B cell (primary cell): ENCODE results near the gene DNAJB12. TPM values are rescaled to one million over a fixed set of nuclear protein-coding genes. Genes with fewer than 3 reads are reported as not detected.

ENCODE experiments used
- ATAC-seq: fragments of 200-7000 bp; cut with Tn5 transposase; one replicate; pipeline ENCODE4 v1.10.0; 2021; ENCODE audit warnings: low read depth, mild to moderate bottlenecking, moderate number of reproducible peaks, moderate library complexity
- CTCF ChIA-PET: fragments of 350-600 bp; sonication (Branson Sonifier 250); formaldehyde crosslinking; loops from one replicate; lab custom pipeline; 2021; ENCODE audit warnings: antibody characterized with exemption, inconsistent platforms; lab: Charles Lee
- POLR2A ChIA-PET: fragments of 350-600 bp; sonication (Branson Sonifier 250); formaldehyde crosslinking; loops from one replicate; lab custom pipeline; 2021; ENCODE audit warnings: antibody characterized with exemption; lab: Charles Lee
- DNase-seq: peaks from one replicate; pipeline ENCODE4 v3.0.0; 2013
- H2AFZ ChIP-seq: 2 replicates; pipeline ENCODE4 v1.6.1; 2012; ENCODE audit warnings: mild to moderate bottlenecking, low read depth, low read length; ENCODE audit not compliant: insufficient read depth, poor library complexity, severe bottlenecking
- H3K27ac ChIP-seq, 2 donors: 1 replicate in 1 of 2; 2 replicates in 1 of 2; pipeline ENCODE4 v1.5.1; 2012 to 2013; ENCODE audit warnings: low read length in 2 of 2, mild to moderate bottlenecking in 2 of 2, moderate library complexity in 1 of 2
- H3K27me3 ChIP-seq, 4 experiments: fragments of 200-600 bp in 1 of 4; sonication (generic) in 1 of 4; replicated peaks in 1 of 4; 1 replicate in 2 of 4; 2 replicates in 2 of 4; pipeline versions ENCODE4 v1.6.1 to v1.7.0; 2013 to 2016; ENCODE audit warnings: low read length in 3 of 4, mild to moderate bottlenecking in 2 of 4, mixed read lengths in 1 of 4, moderate library complexity in 1 of 4; ENCODE audit not compliant: insufficient read depth in 4 of 4, control insufficient read depth in 3 of 4; ENCODE audit errors: control extremely low read depth in 1 of 4
- H3K36me3 ChIP-seq, 2 experiments: replicated peaks in 1 of 2; 1 replicate in 1 of 2; 2 replicates in 1 of 2; pipeline versions ENCODE4 v1.6.1 to v1.7.1; 2013; ENCODE audit warnings: low read length in 1 of 2; ENCODE audit not compliant: insufficient read depth in 2 of 2, control insufficient read depth in 1 of 2; ENCODE audit errors: control extremely low read depth in 1 of 2, extremely low read depth in 1 of 2
- H3K4me1 ChIP-seq, 2 donors: fragments of 200-600 bp in 1 of 2; sonication (generic) in 1 of 2; 1 replicate in 1 of 2; 2 replicates in 1 of 2; pipeline versions ENCODE4 v1.5.1 to v1.6.1; 2013 to 2017; ENCODE audit warnings: low read length in 2 of 2; ENCODE audit not compliant: control insufficient read depth in 2 of 2, insufficient read depth in 2 of 2
- H3K4me2 ChIP-seq: replicated peaks from 2 replicates; pipeline ENCODE3; 2012; ENCODE audit warnings: mild to moderate bottlenecking, low read depth, low read length; ENCODE audit not compliant: poor library complexity, severe bottlenecking
- H3K4me3 ChIP-seq, 5 experiments: fragments of 200-600 bp in 1 of 5; sonication (generic) in 1 of 5; 1 replicate in 3 of 5; 2 replicates in 2 of 5; pipeline versions ENCODE4 v1.5.1 to v1.7.0; 2011 to 2016; ENCODE audit warnings: low read length in 4 of 5, mild to moderate bottlenecking in 4 of 5, low read depth in 2 of 5, control low read depth in 1 of 5, moderate library complexity in 1 of 5; ENCODE audit not compliant: insufficient read depth in 1 of 5; ENCODE audit errors: control extremely low read depth in 1 of 5, extremely low read depth in 1 of 5
- H3K79me2 ChIP-seq: fragments of 200-600 bp; sonication (generic); one replicate; pipeline ENCODE4 v1.6.0; 2016; ENCODE audit warnings: low read length; ENCODE audit not compliant: control insufficient read depth, insufficient read depth
- H3K9ac ChIP-seq: fragments of 200-600 bp; sonication (generic); 2 replicates; pipeline ENCODE4 v1.6.1; 2017; ENCODE audit warnings: mild to moderate bottlenecking, low read length, moderate library complexity
- H3K9me3 ChIP-seq, 3 donors: one replicate each; pipeline versions ENCODE4 v1.6.1 to v1.7.1; 2013; ENCODE audit warnings: low read length in 2 of 3; ENCODE audit not compliant: control insufficient read depth in 2 of 3, insufficient read depth in 1 of 3; ENCODE audit errors: control extremely low read depth in 1 of 3
- H4K20me1 ChIP-seq: 2 replicates; pipeline ENCODE4 v1.6.0; 2012; ENCODE audit warnings: mild to moderate bottlenecking, low read length; ENCODE audit not compliant: insufficient read depth, control insufficient read depth, poor library complexity, severe bottlenecking
- H3K27ac Mint-ChIP-seq: one replicate; pipeline ENCODE4 v1.8.0; 2021; ENCODE audit warnings: mixed read lengths
- H3K27me3 Mint-ChIP-seq: one replicate; pipeline ENCODE4 v1.8.0; 2021; ENCODE audit warnings: mixed read lengths
- H3K4me1 Mint-ChIP-seq: one replicate; pipeline ENCODE4 v1.8.0; 2021; ENCODE audit warnings: mixed read lengths
- H3K4me3 Mint-ChIP-seq: one replicate; pipeline ENCODE4 v1.8.0; 2021; ENCODE audit warnings: mixed read lengths
- H3K9me3 Mint-ChIP-seq: one replicate; pipeline ENCODE4 v1.8.0; 2022; ENCODE audit warnings: mixed read lengths; ENCODE audit not compliant: insufficient read depth
- EZH2 ChIP-seq: IDR thresholded peaks from 2 replicates; pipeline ENCODE4 v1.6.1; 2012; ENCODE audit warnings: borderline replicate concordance, low read depth, mild to moderate bottlenecking, moderate library complexity, low read length; ENCODE audit not compliant: insufficient read depth, poor library complexity, severe bottlenecking
- WGBS: methylation state at CpG from one replicate; pipeline ENCODE4 v1.1.5; 2013; ENCODE audit warnings: missing lambda C conversion rate; ENCODE audit not compliant: insufficient coverage; 5-methylcytosine and 5-hydroxymethylcytosine counted together
- intact Hi-C: fragments of 100-400 bp; cut with micrococcal nuclease; formaldehyde crosslinking; loops from one replicate; pipeline ENCODE4 v1.10.0; 2022
- polyA plus RNA-seq: library from polyadenylated mRNA; depleted of rRNA; stranded (reverse); fragments of >200 nt; gene quantifications from 2 replicates; pipeline ENCODE4 v1.2.3, GENCODE V29; 2012
- total RNA-seq, 2 donors: library from RNA; stranded (reverse); fragments of 120-200 nt in 1 of 2; gene quantifications; 1 replicate in 1 of 2; 2 replicates in 1 of 2; pipeline versions ENCODE4 v1.2.3 to v1.2.4, GENCODE V29; 2013 to 2022
- TF ChIP-seq, protein P1 (sequence below): fragments of 200-600 bp; IDR thresholded peaks from one replicate; pipeline ENCODE4 v1.8.0; 2022; ENCODE audit warnings: antibody characterized with exemption, mild to moderate bottlenecking

Gene DNAJB12
- total and polyA plus RNA-seq, 2 donors (not counting 1 experiment from before 2014, with no cell fraction given), result 16.1 to 42.3 TPM

DNA sequence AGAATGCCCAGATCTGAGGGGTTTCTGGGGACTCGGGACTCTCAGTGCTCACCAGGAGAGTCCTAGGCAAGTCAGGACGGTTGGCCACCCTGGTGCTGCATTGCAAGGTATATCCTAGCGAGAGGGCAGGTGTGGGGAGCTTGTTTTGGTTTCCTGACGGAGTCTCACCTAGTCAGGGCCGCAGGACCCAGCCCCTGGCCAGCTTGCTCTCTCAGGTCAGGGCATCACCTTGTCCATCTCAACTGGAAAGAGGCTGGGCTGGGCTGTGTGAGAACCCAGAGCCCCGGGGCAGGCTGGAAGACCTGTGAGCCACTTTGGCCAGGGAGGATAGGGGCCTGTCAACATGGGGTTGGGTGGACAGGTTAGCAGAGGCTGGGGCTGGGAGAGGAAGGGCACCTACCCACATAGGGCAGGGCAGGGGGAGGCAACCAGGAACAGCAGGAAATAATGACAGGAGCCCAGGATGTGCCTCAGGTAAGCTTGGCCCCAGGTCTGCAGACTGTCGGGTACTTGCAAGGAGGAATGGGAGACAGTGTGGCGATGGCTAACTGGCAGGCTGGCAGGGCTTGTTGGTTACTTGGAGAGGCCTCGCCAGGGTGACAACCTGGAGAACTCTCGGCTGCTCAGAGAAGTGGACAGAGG is 31.5 kb downstream of the DNAJB12 start:
- no peak overlapping the region for H3K9ac ChIP-seq
- POLR2A ChIA-PET, result interaction anchor here (1.0 to 6.6 kb wide), 5 partner anchors 9 to 105 kb away, joined by 3 to 140 read pairs (median 5); partner anchors contain the start of gene DDIT4
- H3K36me3 ChIP-seq, result no peaks in the 10 kb centered on the region
- H3K27ac Mint-ChIP-seq, result peak overlapping the region; percentile 83
- H2AFZ ChIP-seq, result peak overlapping the region; percentile 62
- peak overlapping the region; percentile 72 for H3K4me2 ChIP-seq
- no peaks in the 10 kb centered on the region for H3K27me3 ChIP-seq
- intact Hi-C loops, result no loop called here
- H4K20me1 ChIP-seq, result no peaks in the 10 kb centered on the region
- CTCF ChIA-PET, result interaction anchor here (1.2 to 6.8 kb wide), 6 partner anchors 13 to 197 kb away, joined by 3 to 128 read pairs (median 6); partner anchors contain the start of gene DDIT4
- H3K4me3 Mint-ChIP-seq, result peak overlapping the region; percentile 64
- no peak overlapping the region for H3K4me3 ChIP-seq
- ATAC-seq (no peak), DNase-seq (no peak)
- peaks cover 4% of the 10 kb centered on the region for H3K79me2 ChIP-seq
- no peaks in the 10 kb centered on the region for H3K27me3 Mint-ChIP-seq
- H3K9me3 Mint-ChIP-seq, result no peaks in the 10 kb centered on the region
- no peaks in the 10 kb centered on the region for H3K9me3 ChIP-seq
- WGBS, result 94% methylated on average over 10 of the region's 10 CpGs
- peaks cover 60 to 80% of the 10 kb centered on the region in 2 donors for H3K4me1 ChIP-seq
- peak overlapping the region; percentile 13 to 52 for H3K27ac ChIP-seq
- peaks cover 82% of the 10 kb centered on the region for H3K4me1 Mint-ChIP-seq
- TF ChIP-seq EZH2, result no peak
- TF ChIP-seq, protein P1, sequence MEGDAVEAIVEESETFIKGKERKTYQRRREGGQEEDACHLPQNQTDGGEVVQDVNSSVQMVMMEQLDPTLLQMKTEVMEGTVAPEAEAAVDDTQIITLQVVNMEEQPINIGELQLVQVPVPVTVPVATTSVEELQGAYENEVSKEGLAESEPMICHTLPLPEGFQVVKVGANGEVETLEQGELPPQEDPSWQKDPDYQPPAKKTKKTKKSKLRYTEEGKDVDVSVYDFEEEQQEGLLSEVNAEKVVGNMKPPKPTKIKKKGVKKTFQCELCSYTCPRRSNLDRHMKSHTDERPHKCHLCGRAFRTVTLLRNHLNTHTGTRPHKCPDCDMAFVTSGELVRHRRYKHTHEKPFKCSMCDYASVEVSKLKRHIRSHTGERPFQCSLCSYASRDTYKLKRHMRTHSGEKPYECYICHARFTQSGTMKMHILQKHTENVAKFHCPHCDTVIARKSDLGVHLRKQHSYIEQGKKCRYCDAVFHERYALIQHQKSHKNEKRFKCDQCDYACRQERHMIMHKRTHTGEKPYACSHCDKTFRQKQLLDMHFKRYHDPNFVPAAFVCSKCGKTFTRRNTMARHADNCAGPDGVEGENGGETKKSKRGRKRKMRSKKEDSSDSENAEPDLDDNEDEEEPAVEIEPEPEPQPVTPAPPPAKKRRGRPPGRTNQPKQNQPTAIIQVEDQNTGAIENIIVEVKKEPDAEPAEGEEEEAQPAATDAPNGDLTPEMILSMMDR, result no peak
